GM23338 (cell line): ENCODE results near the gene JAG1. TPM values are rescaled to one million over a fixed set of nuclear protein-coding genes. Genes with fewer than 3 reads are reported as not detected.

Source experiments
- ATAC-seq: fragments of 200-7000 bp; cut with Tn5 transposase; 3 replicates; pipeline ENCODE4 v1.9.1; 2020
- DNase-seq: peaks from one replicate; pipeline ENCODE4 v3.0.0-alpha.2; 2015; ENCODE audit warnings: low spot score
- H2AFZ ChIP-seq: fragments of 200-600 bp; sonication (generic); 2 replicates; pipeline ENCODE4 v1.8.0; 2016; ENCODE audit warnings: antibody characterized with exemption, mild to moderate bottlenecking, moderate library complexity
- H3F3A ChIP-seq: fragments of 200-600 bp; sonication (generic); replicated peaks from 2 replicates; pipeline ENCODE4 v1.8.0; 2017; ENCODE audit warnings: antibody characterized with exemption, mixed run types, low read depth
- H3K27ac ChIP-seq: fragments of 200-600 bp; sonication (generic); 2 replicates; pipeline ENCODE4 v1.6.1; 2016; ENCODE audit warnings: low read depth
- H3K27me3 ChIP-seq: fragments of 200-600 bp; sonication (generic); 2 replicates; pipeline ENCODE4 v1.8.0; 2016; ENCODE audit warnings: mild to moderate bottlenecking, mixed run types, moderate library complexity; ENCODE audit not compliant: insufficient read depth
- H3K36me3 ChIP-seq: fragments of 200-600 bp; sonication (generic); 2 replicates; pipeline ENCODE4 v1.8.0; 2016; ENCODE audit warnings: mild to moderate bottlenecking; ENCODE audit not compliant: insufficient read depth
- H3K4me1 ChIP-seq: fragments of 200-600 bp; sonication (generic); 2 replicates; pipeline ENCODE4 v1.8.0; 2016; ENCODE audit warnings: mild to moderate bottlenecking, moderate library complexity; ENCODE audit not compliant: insufficient read depth
- H3K4me2 ChIP-seq: fragments of 200-600 bp; sonication (generic); 2 replicates; pipeline ENCODE4 v1.7.1; 2017; ENCODE audit warnings: mixed run types
- H3K4me3 ChIP-seq: fragments of 200-600 bp; sonication (generic); 2 replicates; pipeline ENCODE4 v1.6.1; 2016; ENCODE audit warnings: mixed run types
- H3K79me2 ChIP-seq: fragments of 200-600 bp; sonication (generic); replicated peaks from 2 replicates; pipeline ENCODE4 v1.8.0; 2017; ENCODE audit warnings: mild to moderate bottlenecking; ENCODE audit not compliant: insufficient read depth
- H3K9me2 ChIP-seq: fragments of 200-600 bp; sonication (generic); 2 replicates; pipeline ENCODE4 v1.8.0; 2017; ENCODE audit not compliant: insufficient read depth
- H4K20me1 ChIP-seq: fragments of 200-600 bp; sonication (generic); replicated peaks from 2 replicates; pipeline ENCODE4 v1.8.0; 2017; ENCODE audit warnings: mild to moderate bottlenecking; ENCODE audit not compliant: insufficient read depth
- H3K27ac Mint-ChIP-seq: 2 replicates; pipeline ENCODE4 v1.8.0; 2020; ENCODE audit warnings: inconsistent platforms, mild to moderate bottlenecking, moderate library complexity, mixed read lengths
- H3K27me3 Mint-ChIP-seq: 3 replicates; pipeline ENCODE4 v1.8.0; 2022; ENCODE audit warnings: low read depth, mild to moderate bottlenecking, moderate library complexity, mixed read lengths, inconsistent platforms; ENCODE audit not compliant: insufficient read depth, poor library complexity
- H3K36me3 Mint-ChIP-seq: 3 replicates; pipeline ENCODE4 v1.8.0; 2021; ENCODE audit warnings: low read depth, mild to moderate bottlenecking, inconsistent platforms, moderate library complexity, mixed read lengths
- H3K4me1 Mint-ChIP-seq: 3 replicates; pipeline ENCODE4 v1.8.0; 2020; ENCODE audit warnings: mild to moderate bottlenecking, inconsistent platforms, mixed read lengths
- H3K4me3 Mint-ChIP-seq: 3 replicates; pipeline ENCODE4 v1.8.0; 2021; ENCODE audit warnings: moderate library complexity, mild to moderate bottlenecking, inconsistent platforms, mixed read lengths
- H3K9me3 Mint-ChIP-seq: 3 replicates; pipeline ENCODE4 v1.8.0; 2020; ENCODE audit warnings: moderate library complexity, mild to moderate bottlenecking, inconsistent platforms, mixed read lengths
- ZNF114 ChIP-seq: fragments of 250-450 bp; sonication (Bioruptor Pico); IDR thresholded peaks from 2 replicates; pipeline ENCODE4 v1.5.0; 2020; ENCODE audit warnings: mild to moderate bottlenecking, moderate library complexity
- ZNF331 ChIP-seq: fragments of 250-450 bp; sonication (Bioruptor Pico); IDR thresholded peaks from 2 replicates; pipeline ENCODE4 v1.5.0; 2020; ENCODE audit warnings: low read depth, mild to moderate bottlenecking, moderate library complexity
- polyA plus RNA-seq: library from polyadenylated mRNA; unstranded; fragments of >200 nt; fragmentation: Nextera tagmentation; extraction: Ambion mirVana; gene quantifications from 2 replicates; pipeline ENCODE4 v1.2.1, GENCODE V29; 2016
- total RNA-seq: library from RNA; depleted of rRNA; stranded (reverse); fragments of >200 nt; shearing (Covaris generic); gene quantifications from 2 replicates; pipeline ENCODE4 v1.2.3, GENCODE V29; 2014
- TF ChIP-seq, protein P1 (sequence below), 2 experiments: fragments of 200-600 bp in 1 of 2; sonication (generic) in 1 of 2; conservative IDR thresholded peaks; 2 replicates each; pipeline versions ENCODE4 v1.5.1 to v1.6.1; 2016 to 2017; ENCODE audit warnings: antibody characterized with exemption in 2 of 2, low read depth in 2 of 2, mild to moderate bottlenecking in 2 of 2, moderate library complexity in 1 of 2
- TF ChIP-seq, protein P2 (sequence below): fragments of 250-450 bp; sonication (Bioruptor Pico); IDR thresholded peaks from 2 replicates; pipeline ENCODE4 v1.5.0; 2020; ENCODE audit warnings: mild to moderate bottlenecking, moderate library complexity

Gene JAG1
- total and polyA plus RNA-seq, 2 experiments from 2014 or later = 9.7 to 46.5 TPM

DNA sequence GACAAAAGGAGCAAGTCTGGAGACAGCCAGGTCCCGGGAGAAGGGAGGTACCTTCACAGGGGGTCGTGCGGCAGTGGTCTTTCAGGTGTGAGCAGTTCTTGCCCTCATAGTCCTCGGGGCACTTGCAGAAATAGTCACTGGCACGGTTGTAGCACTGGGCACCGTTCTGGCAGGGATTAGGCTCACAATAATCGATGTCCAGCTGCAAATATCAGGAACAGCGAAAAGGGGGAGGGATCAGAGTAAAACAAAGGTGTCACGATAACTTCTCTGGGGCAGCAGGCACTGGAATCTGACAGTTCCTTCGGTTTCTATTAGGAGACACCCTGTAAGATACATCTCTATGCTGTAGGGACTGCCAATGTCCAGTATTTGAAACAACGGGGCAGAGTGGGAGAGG, 25.9 kb downstream of the JAG1 start (continued):
- TF ChIP-seq ZNF114 (CRISPR knock-in tag) (no peak), ZNF331 (CRISPR knock-in tag) (no peak)
- TF ChIP-seq, protein P1, sequence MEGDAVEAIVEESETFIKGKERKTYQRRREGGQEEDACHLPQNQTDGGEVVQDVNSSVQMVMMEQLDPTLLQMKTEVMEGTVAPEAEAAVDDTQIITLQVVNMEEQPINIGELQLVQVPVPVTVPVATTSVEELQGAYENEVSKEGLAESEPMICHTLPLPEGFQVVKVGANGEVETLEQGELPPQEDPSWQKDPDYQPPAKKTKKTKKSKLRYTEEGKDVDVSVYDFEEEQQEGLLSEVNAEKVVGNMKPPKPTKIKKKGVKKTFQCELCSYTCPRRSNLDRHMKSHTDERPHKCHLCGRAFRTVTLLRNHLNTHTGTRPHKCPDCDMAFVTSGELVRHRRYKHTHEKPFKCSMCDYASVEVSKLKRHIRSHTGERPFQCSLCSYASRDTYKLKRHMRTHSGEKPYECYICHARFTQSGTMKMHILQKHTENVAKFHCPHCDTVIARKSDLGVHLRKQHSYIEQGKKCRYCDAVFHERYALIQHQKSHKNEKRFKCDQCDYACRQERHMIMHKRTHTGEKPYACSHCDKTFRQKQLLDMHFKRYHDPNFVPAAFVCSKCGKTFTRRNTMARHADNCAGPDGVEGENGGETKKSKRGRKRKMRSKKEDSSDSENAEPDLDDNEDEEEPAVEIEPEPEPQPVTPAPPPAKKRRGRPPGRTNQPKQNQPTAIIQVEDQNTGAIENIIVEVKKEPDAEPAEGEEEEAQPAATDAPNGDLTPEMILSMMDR (conservative IDR thresholded peaks at IDR 0.05; ENCODE audit: low read depth in 2 of 2) = no peak

DNA sequence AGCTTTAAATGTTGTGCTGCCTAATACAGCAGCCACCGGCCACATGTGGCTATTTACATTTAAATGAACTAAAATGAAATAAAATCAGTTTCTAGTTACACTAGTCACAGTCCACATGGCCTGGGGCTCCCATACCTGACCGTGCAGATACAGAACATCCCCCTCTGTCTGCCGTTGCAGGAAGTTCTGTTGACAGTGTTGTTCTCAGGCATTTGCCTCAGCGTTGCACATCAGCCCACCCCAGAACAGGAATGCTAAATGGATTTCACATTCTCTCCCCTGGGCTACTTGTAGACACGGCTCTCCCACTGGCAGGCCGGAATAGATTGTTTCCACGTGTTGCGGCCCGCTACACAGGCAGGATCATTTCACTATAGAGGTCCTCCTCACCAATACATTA, 26.3 kb downstream of the JAG1 start:
- no peak overlapping the region for H2AFZ ChIP-seq
- Mint-ChIP-seq H3K36me3 (peaks cover 99% of the 10 kb centered on the region), H3K27me3 (peaks cover 12% of the 10 kb centered on the region), H3K27ac (peak overlapping the region; percentile 76), H3K4me1 (peaks cover 49% of the 10 kb centered on the region), H3K9me3 (no peaks in the 10 kb centered on the region), H3K4me3 (no peak overlapping the region)
- peaks cover 59% of the 10 kb centered on the region for H3K36me3 ChIP-seq
- no peak for TF ChIP-seq ZNF114 (CRISPR knock-in tag)
- TF ChIP-seq, protein P1 (conservative IDR thresholded peaks at IDR 0.05; ENCODE audit: low read depth in 2 of 2) = peak; percentile 52 to 64
- TF ChIP-seq, protein P2, sequence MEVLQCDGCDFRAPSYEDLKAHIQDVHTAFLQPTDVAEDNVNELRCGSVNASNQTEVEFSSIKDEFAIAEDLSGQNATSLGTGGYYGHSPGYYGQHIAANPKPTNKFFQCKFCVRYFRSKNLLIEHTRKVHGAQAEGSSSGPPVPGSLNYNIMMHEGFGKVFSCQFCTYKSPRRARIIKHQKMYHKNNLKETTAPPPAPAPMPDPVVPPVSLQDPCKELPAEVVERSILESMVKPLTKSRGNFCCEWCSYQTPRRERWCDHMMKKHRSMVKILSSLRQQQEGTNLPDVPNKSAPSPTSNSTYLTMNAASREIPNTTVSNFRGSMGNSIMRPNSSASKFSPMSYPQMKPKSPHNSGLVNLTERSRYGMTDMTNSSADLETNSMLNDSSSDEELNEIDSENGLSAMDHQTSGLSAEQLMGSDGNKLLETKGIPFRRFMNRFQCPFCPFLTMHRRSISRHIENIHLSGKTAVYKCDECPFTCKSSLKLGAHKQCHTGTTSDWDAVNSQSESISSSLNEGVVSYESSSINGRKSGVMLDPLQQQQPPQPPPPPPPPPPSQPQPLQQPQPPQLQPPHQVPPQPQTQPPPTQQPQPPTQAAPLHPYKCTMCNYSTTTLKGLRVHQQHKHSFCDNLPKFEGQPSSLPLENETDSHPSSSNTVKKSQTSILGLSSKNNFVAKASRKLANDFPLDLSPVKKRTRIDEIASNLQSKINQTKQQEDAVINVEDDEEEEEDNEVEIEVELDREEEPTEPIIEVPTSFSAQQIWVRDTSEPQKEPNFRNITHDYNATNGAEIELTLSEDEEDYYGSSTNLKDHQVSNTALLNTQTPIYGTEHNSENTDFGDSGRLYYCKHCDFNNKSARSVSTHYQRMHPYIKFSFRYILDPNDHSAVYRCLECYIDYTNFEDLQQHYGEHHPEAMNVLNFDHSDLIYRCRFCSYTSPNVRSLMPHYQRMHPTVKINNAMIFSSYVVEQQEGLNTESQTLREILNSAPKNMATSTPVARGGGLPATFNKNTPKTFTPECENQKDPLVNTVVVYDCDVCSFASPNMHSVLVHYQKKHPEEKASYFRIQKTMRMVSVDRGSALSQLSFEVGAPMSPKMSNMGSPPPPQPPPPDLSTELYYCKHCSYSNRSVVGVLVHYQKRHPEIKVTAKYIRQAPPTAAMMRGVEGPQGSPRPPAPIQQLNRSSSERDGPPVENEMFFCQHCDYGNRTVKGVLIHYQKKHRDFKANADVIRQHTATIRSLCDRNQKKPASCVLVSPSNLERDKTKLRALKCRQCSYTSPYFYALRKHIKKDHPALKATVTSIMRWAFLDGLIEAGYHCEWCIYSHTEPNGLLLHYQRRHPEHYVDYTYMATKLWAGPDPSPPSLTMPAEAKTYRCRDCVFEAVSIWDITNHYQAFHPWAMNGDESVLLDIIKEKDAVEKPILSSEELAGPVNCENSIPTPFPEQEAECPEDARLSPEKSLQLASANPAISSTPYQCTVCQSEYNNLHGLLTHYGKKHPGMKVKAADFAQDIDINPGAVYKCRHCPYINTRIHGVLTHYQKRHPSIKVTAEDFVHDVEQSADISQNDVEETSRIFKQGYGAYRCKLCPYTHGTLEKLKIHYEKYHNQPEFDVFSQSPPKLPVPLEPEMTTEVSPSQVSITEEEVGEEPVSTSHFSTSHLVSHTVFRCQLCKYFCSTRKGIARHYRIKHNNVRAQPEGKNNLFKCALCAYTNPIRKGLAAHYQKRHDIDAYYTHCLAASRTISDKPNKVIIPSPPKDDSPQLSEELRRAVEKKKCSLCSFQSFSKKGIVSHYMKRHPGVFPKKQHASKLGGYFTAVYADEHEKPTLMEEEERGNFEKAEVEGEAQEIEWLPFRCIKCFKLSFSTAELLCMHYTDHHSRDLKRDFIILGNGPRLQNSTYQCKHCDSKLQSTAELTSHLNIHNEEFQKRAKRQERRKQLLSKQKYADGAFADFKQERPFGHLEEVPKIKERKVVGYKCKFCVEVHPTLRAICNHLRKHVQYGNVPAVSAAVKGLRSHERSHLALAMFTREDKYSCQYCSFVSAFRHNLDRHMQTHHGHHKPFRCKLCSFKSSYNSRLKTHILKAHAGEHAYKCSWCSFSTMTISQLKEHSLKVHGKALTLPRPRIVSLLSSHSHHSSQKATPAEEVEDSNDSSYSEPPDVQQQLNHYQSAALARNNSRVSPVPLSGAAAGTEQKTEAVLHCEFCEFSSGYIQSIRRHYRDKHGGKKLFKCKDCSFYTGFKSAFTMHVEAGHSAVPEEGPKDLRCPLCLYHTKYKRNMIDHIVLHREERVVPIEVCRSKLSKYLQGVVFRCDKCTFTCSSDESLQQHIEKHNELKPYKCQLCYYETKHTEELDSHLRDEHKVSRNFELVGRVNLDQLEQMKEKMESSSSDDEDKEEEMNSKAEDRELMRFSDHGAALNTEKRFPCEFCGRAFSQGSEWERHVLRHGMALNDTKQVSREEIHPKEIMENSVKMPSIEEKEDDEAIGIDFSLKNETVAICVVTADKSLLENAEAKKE (CRISPR knock-in tag) = no peak
- H3K27me3 ChIP-seq = no peaks in the 10 kb centered on the region
- no peak overlapping the region for H3K27ac ChIP-seq
- H3K4me1 ChIP-seq = peaks cover 34% of the 10 kb centered on the region
- ATAC-seq (peak; percentile 69), DNase-seq (peak; percentile 70)
- no peaks in the 10 kb centered on the region for H3F3A ChIP-seq
- H3K9me2 ChIP-seq = no peaks in the 10 kb centered on the region
- peaks cover 15% of the 10 kb centered on the region for H4K20me1 ChIP-seq
- no peak overlapping the region for H3K4me3 ChIP-seq
- H3K4me2 ChIP-seq = no peak overlapping the region
- H3K79me2 ChIP-seq = peaks cover 2% of the 10 kb centered on the region
